Measurements from ENCODE around the gene THRSP.

The THRSP gene

DNA sequence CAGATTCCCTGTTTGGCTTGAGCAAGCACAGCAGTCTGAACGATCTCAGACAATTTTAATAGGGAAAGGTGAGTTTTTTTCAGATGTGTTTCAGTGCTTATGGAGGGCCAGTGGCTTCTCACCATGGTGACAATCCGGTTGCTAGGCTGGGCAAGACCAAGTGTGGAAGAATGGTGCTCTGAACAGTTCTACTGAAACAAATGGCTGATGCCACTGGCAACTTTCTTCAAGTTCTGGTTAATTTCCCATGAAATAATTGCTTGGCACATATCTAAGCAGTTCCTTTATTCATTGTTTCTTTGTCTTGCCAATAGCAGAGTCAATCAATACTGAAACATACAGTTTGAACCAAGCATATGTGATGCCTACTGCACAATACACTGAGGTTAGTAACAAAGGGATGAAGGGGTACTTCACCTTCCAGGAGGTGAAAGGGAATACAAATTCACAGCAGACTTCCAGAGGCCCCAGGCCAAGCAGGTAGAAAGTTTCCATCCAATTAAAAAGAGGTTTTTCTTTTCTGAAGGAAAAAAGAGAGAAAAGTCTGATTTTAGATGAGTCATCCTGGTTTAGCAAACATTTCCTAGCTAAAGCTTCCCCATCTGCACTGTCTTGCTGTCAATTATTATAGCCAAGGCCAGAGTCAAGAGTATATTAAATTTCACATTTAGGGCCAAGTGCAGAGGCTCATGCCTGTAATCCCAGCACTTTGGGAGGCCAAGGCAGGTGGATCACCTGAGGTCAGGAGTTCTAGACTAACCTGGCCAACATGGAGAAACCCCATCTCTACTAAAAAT lies 37.2 kb downstream of the THRSP start:
- peak; percentile 38 for DNase-seq

- no peak for DNase-seq
Measured at GRCh38 chr11:78109081-78110015, 45.7 kb downstream of the THRSP start.

DNA sequence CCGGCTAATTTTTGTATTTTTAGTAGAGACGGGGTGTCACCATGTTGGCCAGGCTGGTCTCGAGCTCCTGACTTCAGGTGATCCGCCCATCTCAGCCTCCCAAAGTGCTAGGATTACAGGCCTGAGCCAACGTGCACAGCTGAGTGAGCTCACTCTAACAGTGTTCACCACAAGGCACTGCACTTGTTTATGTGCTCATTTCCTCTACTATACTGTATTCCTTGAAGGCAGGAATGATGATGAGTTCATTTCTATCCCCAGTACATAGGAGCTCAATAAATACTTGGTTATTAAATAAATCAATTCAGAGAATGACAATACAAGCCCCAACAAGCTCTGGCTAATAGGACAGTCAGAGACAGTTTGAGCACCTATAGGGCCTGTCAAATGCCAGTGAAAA lies 46.7 kb downstream of the THRSP start:
- no peak for DNase-seq

- DNase-seq = no peak
Measured at GRCh38 chr11:78110830-78111229, 47.2 kb downstream of the THRSP start.

DNA sequence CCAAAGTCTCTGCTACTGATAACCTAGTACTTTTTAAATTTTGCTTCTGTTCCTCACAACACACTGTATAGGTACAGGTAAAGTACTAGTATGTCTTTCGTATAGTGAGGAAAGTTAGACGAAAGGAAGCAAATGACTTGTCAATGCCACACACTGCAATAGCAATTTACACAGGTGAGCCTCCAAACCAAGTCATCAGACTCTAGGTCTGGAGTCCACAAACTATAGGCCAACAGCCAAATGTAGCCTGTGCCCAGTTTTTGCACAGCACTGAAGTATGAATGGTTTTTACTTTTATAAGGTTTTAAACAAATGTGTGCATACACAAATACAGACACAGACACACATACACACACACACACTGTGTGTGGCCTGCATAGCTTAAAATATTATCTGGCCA lies 47.6 kb downstream of the THRSP start:
- DNase-seq = no peak

DNA sequence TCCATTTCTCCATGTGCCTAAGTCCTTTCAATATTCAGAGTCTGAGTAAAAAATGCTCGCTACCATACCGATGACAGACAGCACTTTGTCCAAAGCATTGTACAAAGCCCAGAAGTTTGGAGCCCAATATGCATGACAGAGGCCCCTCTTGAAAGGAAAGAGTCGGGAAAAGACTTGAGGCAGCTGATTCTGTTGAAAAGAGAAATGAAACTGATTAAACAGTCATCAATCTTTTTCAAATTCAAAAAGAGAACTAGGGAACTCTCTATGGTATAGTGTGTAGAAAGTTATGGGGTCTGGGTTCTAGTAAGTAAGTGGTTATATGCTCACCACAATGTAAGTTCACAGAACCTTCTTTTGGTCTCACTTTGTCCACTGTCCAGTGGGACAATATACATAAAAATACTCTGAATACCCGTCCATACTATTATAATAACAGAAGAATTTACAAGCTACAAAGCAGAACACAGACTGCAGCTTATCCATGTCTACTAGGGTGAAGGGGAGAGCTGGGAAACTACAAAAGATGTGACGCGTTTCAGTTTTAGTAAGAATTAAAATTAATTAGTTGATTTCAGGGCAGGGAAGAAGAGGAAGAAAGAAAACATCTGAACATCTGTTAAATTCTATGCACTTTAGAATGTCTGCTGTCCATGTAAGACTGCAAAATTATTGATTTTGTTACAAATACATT lies 49.1 kb downstream of the THRSP start:
- no peak for DNase-seq

Measured in NCI-H187 treated with DMSO at 0.1 percent for 48 hours (cell line).